Activated effector memory CD4-positive, alpha-beta T cell treated with anti-CD3 and anti-CD28 coated beads, Interleukin-2, amount 50 U/mL, for 16 hours (primary cell): ENCODE measurements around the gene THOC3.
"Not testable (repeated sequence)": the region's sequence is repeated elsewhere in the genome, so short reads cannot be mapped to it uniquely, and the experiment has no call there.

Source experiments
- DNase-seq: peaks from one replicate; pipeline ENCODE4 v3.0.0-alpha.2; 2020

The THOC3 gene

GRCh38 chr5:175967471-175968372 is at the start of gene THOC3:
THOC3 (minus strand) TSS chr5:175968315; CDS start chr5:175968208, 107 bp downstream.
- peak; percentile 91 for DNase-seq

- DNase-seq: not testable (repeated sequence)
These were observed 49.2 kb upstream of the THOC3 start for GRCh38 chr5:176017324-176017723.

GRCh38 chr5:176014360-176014759 is 46.2 kb upstream of the THOC3 start:
- not testable (repeated sequence) for DNase-seq

GRCh38 chr5:176011088-176011487 is 43.0 kb upstream of the THOC3 start:
- not testable (repeated sequence) for DNase-seq

GRCh38 chr5:176010202-176010601 is 42.1 kb upstream of the THOC3 start:
- DNase-seq: not testable (repeated sequence)

GRCh38 chr5:176007220-176007619 is 39.1 kb upstream of the THOC3 start:
- DNase-seq: not testable (repeated sequence)

GRCh38 chr5:176006819-176007218 is 38.7 kb upstream of the THOC3 start:
- DNase-seq: not testable (repeated sequence)

- DNase-seq: not testable (repeated sequence)
These were observed 29.9 kb upstream of the THOC3 start for GRCh38 chr5:175997979-175998378.

- DNase-seq: not testable (repeated sequence)
These were observed 29.4 kb upstream of the THOC3 start for GRCh38 chr5:175997495-175997894.

GRCh38 chr5:175996791-175997190 is 28.7 kb upstream of the THOC3 start:
- DNase-seq: not testable (repeated sequence)

GRCh38 chr5:175995506-175995905 is 27.4 kb upstream of the THOC3 start:
- DNase-seq: not testable (repeated sequence)

GRCh38 chr5:175979371-175979995 is 11.4 kb upstream of the THOC3 start:
- not testable (repeated sequence) for DNase-seq

GRCh38 chr5:175968381-175968780 is 266 bp upstream of the THOC3 start:
- DNase-seq: not testable (repeated sequence)

- not testable (repeated sequence) for DNase-seq
These were observed 5.8 kb downstream of the THOC3 start for GRCh38 chr5:175962329-175962728.

- not testable (repeated sequence) for DNase-seq
These were observed 7.9 kb downstream of the THOC3 start for GRCh38 chr5:175960228-175960627.

- DNase-seq: not testable (repeated sequence)
These were observed 9.6 kb downstream of the THOC3 start for GRCh38 chr5:175958515-175958914.

GRCh38 chr5:175954107-175954506 is 14.0 kb downstream of the THOC3 start:
- DNase-seq: not testable (repeated sequence)

GRCh38 chr5:175952810-175953209 is 15.3 kb downstream of the THOC3 start:
- not testable (repeated sequence) for DNase-seq

GRCh38 chr5:175951339-175951969 is 16.7 kb downstream of the THOC3 start:
- not testable (repeated sequence) for DNase-seq

- not testable (repeated sequence) for DNase-seq
These were observed 19.6 kb downstream of the THOC3 start for GRCh38 chr5:175948329-175949108.

GRCh38 chr5:175943253-175943652 is 24.9 kb downstream of the THOC3 start:
- not testable (repeated sequence) for DNase-seq

- not testable (repeated sequence) for DNase-seq
These were observed 27.5 kb downstream of the THOC3 start for GRCh38 chr5:175940632-175941031.
